ENCODE measurements around the gene LCN1. TPM values are rescaled to one million over a fixed set of nuclear protein-coding genes. Genes with fewer than 3 reads are reported as not detected.

The LCN1 gene
- total and polyA plus RNA-seq, 2 donors (not counting 3 experiments of a cell fraction or from before 2014, with no cell fraction given), result not detected

GRCh38 chr9:135499326-135500070 lies 21.7 kb upstream of the LCN1 start:
- Histone ChIP-seq H2AFZ (ENCODE audit: low read depth, low read length) (peak overlapping the region; percentile 91), H3K4me3 (replicated peaks in 1 of 3; ENCODE audit: insufficient read depth in 1 of 3, low read depth in 1 of 3, low read length in 3 of 3) (peak overlapping the region; percentile 56 to 92 (median 67)), H4K20me1 (replicated peaks; ENCODE audit: control insufficient read depth, extremely low read depth, insufficient read depth, low read length) (no peaks in the 10 kb centered on the region), H3K9me1 (replicated peaks; ENCODE audit: control insufficient read depth, extremely low read depth, insufficient read depth, low read length) (no peaks in the 10 kb centered on the region), H3K27ac (ENCODE audit: insufficient read depth, low read depth, low read length) (no peak overlapping the region), H3K79me2 (ENCODE audit: control insufficient read depth, insufficient read depth, low read length) (peaks cover 21% of the 10 kb centered on the region), H3K27me3 (ENCODE audit: control insufficient read depth in 2 of 2, insufficient read depth in 2 of 2, low read length in 2 of 2) (no peaks in the 10 kb centered on the region), H3K4me1 (ENCODE audit: control insufficient read depth, extremely low read depth, insufficient read depth, low read length) (peaks cover 14% of the 10 kb centered on the region), H3K36me3 (ENCODE audit: control insufficient read depth in 2 of 2, extremely low read depth in 1 of 2, insufficient read depth in 2 of 2, low read length in 2 of 2) (peaks cover 2 to 19% of the 10 kb centered on the region in 2 experiments), H3K9ac (replicated peaks; ENCODE audit: extremely low read depth, insufficient read depth, low read length) (peak overlapping the region; percentile 32), H3K4me2 (ENCODE audit: insufficient read depth, low read length) (peak overlapping the region; percentile 92), H3K9me3 (replicated peaks; ENCODE audit: control insufficient read depth, insufficient read depth, low read length) (no peaks in the 10 kb centered on the region)
- POLR2A ChIA-PET, result no interaction called here
- dilution Hi-C loops (cut with MboI; ENCODE audit: extremely low pct_ligation_motif_present, low sequenced_read_pairs), result no loop called here
- DNase-seq (ENCODE audit: low read depth, low spot score) (peak; percentile 88), FAIRE-seq (peak; percentile 86)
- TF ChIP-seq, protein P1, sequence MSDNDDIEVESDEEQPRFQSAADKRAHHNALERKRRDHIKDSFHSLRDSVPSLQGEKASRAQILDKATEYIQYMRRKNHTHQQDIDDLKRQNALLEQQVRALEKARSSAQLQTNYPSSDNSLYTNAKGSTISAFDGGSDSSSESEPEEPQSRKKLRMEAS (IDR thresholded peaks at IDR 0.05; ENCODE audit: insufficient read depth, insufficient read length), result peak; percentile 91
- TF ChIP-seq JUN (IDR thresholded peaks at IDR 0.05; ENCODE audit: borderline replicate concordance, insufficient read depth, insufficient read length, low read depth) (no peak), POLR2A (IDR thresholded peaks at IDR 0.05; ENCODE audit: low read depth, low read length) (no peak)
- no TSS peak for BruUV-seq (replicated peaks)
- intact Hi-C loops (cut with micrococcal nuclease), result loop anchor here (1.0 to 5.0 kb wide), 2 partner anchors 19 to 103 kb away; no protein-coding TSS in a partner anchor
- CTCF ChIA-PET, result interaction anchor here (1.0 to 1.2 kb wide), 3 partner anchors 17 to 54 kb away, joined by 4 to 8 read pairs (median 4); no protein-coding TSS in a partner anchor

DNA sequence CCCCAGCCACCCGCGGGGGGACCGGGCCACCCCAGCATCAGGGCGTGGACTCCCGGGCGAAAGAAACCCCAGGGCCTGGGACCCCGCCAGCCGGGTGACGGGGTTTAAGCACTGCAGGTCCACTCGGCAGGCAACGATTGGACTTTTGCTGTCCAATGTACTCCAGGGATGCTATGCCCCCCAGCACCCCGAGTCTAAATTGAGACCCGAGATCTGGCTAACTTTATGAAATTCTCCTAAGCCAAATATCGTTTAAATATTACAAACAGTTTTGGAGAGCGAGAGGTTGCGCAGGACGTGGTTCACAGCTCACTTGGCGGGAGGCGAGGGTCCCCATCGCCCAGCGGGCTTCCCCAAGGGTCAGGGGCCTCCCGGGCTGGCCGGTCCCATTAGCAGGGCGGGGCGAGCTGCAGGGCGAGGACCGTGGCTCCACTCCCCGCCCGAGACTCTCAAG lies 21.1 kb upstream of the LCN1 start:
- peak overlapping the region; percentile 32 for H3K9ac ChIP-seq (replicated peaks; ENCODE audit: extremely low read depth, insufficient read depth, low read length)
- peaks cover 14% of the 10 kb centered on the region for H3K4me1 ChIP-seq (ENCODE audit: control insufficient read depth, extremely low read depth, insufficient read depth, low read length)
- H4K20me1 ChIP-seq (replicated peaks; ENCODE audit: control insufficient read depth, extremely low read depth, insufficient read depth, low read length), result no peaks in the 10 kb centered on the region
- H3K4me2 ChIP-seq (ENCODE audit: insufficient read depth, low read length), result peak overlapping the region; percentile 92
- dilution Hi-C loops (cut with MboI; ENCODE audit: extremely low pct_ligation_motif_present, low sequenced_read_pairs) (no loop called here), intact Hi-C loops (cut with micrococcal nuclease) (loop anchor here (5.0 kb wide), 1 partner anchor 102 kb away; no protein-coding TSS in a partner anchor)
- peaks cover 21% of the 10 kb centered on the region for H3K79me2 ChIP-seq (ENCODE audit: control insufficient read depth, insufficient read depth, low read length)
- no TSS peak for BruUV-seq (replicated peaks)
- H3K36me3 ChIP-seq (ENCODE audit: control insufficient read depth in 2 of 2, extremely low read depth in 1 of 2, insufficient read depth in 2 of 2, low read length in 2 of 2), result peaks cover 2 to 25% of the 10 kb centered on the region in 2 experiments
- H3K27ac ChIP-seq (ENCODE audit: insufficient read depth, low read depth, low read length), result no peak overlapping the region
- no peaks in the 10 kb centered on the region for H3K9me1 ChIP-seq (replicated peaks; ENCODE audit: control insufficient read depth, extremely low read depth, insufficient read depth, low read length)
- no peak for TF ChIP-seq MYC (IDR thresholded peaks at IDR 0.05; ENCODE audit: low read depth, low read length)
- DNase-seq (ENCODE audit: low read depth, low spot score) (peak; percentile 76), FAIRE-seq (no peak)
- H2AFZ ChIP-seq (ENCODE audit: low read depth, low read length), result peak overlapping the region; percentile 91
- H3K27me3 ChIP-seq (ENCODE audit: control insufficient read depth in 2 of 2, insufficient read depth in 2 of 2, low read length in 2 of 2), result no peaks in the 10 kb centered on the region
- CTCF ChIA-PET, result interaction anchor here (1.0 to 1.2 kb wide), 3 partner anchors 17 to 54 kb away, joined by 4 to 8 read pairs (median 4); no protein-coding TSS in a partner anchor
- POLR2A ChIA-PET, result no interaction called here
- no peaks in the 10 kb centered on the region for H3K9me3 ChIP-seq (replicated peaks; ENCODE audit: control insufficient read depth, insufficient read depth, low read length)
- H3K4me3 ChIP-seq (replicated peaks in 1 of 3; ENCODE audit: insufficient read depth in 1 of 3, low read depth in 1 of 3, low read length in 3 of 3), result peak overlapping the region; percentile 56 to 92 (median 67)
